H1 (cell line): ENCODE data around the gene KRTAP26-1. TPM values are rescaled to one million over a fixed set of nuclear protein-coding genes. Genes with fewer than 3 reads are reported as not detected.

Experiments used
- ATF2 ChIP-seq: IDR thresholded peaks from 2 replicates; pipeline ENCODE4 v1.6.1; 2012; ENCODE audit warnings: low read length, inconsistent platforms
- RFX5 ChIP-seq: IDR thresholded peaks from 2 replicates; pipeline ENCODE4 v1.6.1; 2011; ENCODE audit warnings: low read depth, low read length, improper control_type of control experiment, borderline replicate concordance
- TCF12 ChIP-seq: IDR thresholded peaks from 2 replicates; pipeline ENCODE4 v1.6.1; 2011; ENCODE audit warnings: low read depth, mild to moderate bottlenecking, low read length
- USF2 ChIP-seq: IDR thresholded peaks from 2 replicates; pipeline ENCODE4 v1.6.1; 2011; ENCODE audit warnings: low read length, improper control_type of control experiment
- polyA plus RNA-seq, 7 experiments: library from polyadenylated mRNA; depleted of rRNA in 3 of 7; stranded (reverse) in 5 of 7; unstranded in 2 of 7; fragments of >200 nt in 5 of 7; fragments of 200-250 nt in 2 of 7; gene quantifications; 1 replicate in 5 of 7; 2 replicates in 1 of 7; 4 replicates in 1 of 7; pipeline versions ENCODE4 v1.2.1 to v1.2.3, GENCODE V29; 2011 to 2013; ENCODE audit warnings: missing spikeins in 2 of 7, mixed read lengths in 2 of 7
- total RNA-seq: library from RNA; stranded (reverse); fragmentation: NEBNext Ultra II Directional; extraction: Animal tissue kit (Norgen Biotek cat#: 25700); gene quantifications from 2 replicates; pipeline ENCODE4 v1.2.1, GENCODE V29; 2021

Gene KRTAP26-1
- total and polyA plus RNA-seq, 2 of the 8 experiments (the other 6 are each of a cell fraction or from before 2014, with no cell fraction given), result not detected

- TF ChIP-seq TCF12, result no peak
- TF ChIP-seq RFX5, result no peak
- no peak for TF ChIP-seq USF2
- no peak for TF ChIP-seq ATF2
These were observed 9.2 kb upstream of the KRTAP26-1 start (continued) for GRCh38 chr21:30329203-30329875.
